Measurements from ENCODE around the gene IL1RAPL2.

Gene IL1RAPL2

DNA sequence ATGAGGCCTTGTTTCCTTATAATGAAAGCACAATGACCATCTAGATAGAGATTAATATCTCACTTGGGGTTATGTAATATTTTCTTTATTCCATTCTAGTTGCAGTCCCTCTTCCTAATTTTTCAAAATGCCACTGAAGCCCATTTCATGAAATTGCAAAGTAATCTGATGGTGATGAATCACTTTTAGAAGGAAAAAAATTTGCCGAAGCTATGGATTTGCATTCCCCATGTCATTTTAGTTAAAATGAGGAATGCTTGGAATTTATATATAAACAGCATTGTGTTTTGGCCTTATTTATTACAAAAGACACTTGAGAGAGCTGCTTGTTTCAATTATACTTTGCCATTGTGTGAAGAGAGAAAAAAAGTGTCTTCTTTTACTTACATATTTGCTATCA is 896.2 kb downstream of the IL1RAPL2 start:
- no peak for DNase-seq (ENCODE audit: low spot score)

DNA sequence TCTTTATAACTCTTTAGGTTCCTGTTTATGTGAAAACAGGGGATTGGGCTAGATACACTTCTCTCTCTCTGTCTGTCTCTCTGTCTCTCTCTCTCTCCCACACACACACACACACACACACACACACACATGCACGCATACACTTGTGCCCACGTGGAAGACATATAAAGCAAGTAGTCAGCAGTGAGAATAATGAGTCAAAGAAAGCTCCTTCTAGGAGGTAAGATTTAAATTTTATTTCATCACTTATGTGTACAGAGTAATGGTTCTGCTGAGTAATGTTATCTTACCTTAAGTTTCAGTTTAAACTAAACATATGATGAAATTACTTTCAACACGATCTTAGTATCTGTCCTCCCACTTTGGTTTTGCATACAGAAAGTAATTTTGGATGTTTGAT is 897.5 kb downstream of the IL1RAPL2 start:
- no peak for DNase-seq (ENCODE audit: low spot score)

DNA sequence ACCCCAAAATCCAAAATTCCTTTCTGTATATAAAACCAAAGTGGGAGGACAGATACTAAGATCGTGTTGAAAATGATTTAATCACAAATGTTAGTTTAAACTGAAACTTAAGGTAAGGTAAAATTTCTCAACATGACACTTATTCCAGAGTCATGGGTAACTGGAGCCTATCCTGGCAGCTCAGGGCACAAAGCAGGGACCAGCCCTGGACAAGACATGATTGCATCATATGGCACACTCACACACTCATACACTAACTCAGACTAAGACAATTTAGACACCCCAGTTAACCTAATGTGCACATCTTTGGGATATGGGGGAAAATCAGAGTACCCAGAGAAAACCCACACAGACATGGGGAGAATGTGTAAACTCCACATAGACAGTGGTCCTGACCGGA is 898.6 kb downstream of the IL1RAPL2 start:
- no peak for DNase-seq (ENCODE audit: low spot score)

DNA sequence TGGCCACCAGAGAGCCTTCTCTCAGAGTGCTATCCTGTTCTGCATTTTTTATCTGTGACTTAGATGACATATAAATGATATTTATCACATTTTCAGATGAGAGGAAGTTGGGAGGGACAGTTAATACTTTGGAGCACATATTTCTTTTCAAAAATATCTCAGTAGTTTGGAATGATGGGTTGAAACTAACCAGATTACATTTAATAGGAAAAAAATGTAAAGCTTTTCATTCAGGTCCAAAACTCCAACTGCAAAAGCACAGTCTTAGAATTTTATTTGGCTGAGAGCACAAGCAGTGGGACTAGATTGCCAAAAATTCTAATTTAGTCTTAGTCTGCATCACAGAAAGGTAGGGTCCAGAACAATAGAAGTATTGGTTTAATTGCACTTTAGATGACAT is 902.7 kb downstream of the IL1RAPL2 start:
- no peak for DNase-seq (ENCODE audit: low spot score)

DNA sequence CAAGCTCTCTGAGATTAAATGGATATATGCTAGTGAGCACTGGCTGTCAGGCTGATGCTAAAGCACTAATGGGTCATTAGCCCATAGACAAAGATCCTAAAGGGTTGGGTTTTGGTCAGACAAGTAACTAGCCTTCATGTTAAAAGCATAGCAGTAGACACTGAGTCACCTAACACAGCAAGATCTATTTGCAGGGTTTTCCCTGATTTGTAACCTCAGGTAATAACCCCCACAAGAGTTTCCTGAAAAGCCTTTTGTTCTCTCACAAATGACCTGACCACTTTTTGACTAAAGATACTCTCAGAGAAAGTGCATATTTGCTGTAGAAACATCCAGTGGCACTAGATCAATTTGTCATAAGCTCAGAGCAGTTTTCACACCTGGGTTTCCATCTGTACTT is 905.6 kb downstream of the IL1RAPL2 start:
- no peak for DNase-seq (ENCODE audit: low spot score)

DNA sequence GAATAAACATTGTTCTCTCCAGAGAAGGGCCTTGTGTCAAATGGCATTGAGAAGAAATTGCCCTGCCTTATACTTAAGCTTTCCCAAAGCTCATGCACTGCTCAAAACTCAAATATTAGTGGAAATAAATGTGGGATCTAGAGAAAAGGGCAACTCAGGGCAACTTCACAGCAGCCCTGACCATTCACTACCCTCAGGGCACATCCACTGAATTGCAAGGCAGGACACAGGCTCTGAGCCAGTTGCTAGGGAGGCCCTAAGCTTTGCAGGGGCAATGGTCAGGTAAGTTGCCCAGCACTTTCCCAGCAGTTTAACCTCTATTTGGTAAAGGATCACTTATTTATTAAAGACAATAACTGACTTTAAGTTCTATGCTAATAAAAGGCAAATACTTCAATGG is 909.8 kb downstream of the IL1RAPL2 start:
- DNase-seq (ENCODE audit: low spot score): no peak

DNA sequence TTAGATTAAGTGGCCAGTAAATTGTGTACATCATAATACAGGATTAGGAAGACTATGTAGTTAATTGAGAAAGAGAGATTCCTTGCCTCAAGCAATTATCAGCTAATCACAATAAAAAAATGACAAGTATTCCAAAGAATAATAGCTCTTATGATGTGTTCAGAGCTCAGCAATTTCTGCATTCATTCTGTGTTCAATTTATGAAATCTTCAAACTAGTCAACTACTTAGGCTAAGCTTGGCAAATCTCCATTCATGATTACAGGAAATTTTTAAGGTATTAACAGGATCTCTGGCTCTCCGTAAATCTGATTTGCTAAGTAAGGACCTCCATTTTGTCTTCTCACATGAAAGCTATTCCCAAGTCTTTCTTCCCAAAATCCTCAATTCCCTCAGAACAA is 911.4 kb downstream of the IL1RAPL2 start:
- no peak for DNase-seq (ENCODE audit: low spot score)

DNA sequence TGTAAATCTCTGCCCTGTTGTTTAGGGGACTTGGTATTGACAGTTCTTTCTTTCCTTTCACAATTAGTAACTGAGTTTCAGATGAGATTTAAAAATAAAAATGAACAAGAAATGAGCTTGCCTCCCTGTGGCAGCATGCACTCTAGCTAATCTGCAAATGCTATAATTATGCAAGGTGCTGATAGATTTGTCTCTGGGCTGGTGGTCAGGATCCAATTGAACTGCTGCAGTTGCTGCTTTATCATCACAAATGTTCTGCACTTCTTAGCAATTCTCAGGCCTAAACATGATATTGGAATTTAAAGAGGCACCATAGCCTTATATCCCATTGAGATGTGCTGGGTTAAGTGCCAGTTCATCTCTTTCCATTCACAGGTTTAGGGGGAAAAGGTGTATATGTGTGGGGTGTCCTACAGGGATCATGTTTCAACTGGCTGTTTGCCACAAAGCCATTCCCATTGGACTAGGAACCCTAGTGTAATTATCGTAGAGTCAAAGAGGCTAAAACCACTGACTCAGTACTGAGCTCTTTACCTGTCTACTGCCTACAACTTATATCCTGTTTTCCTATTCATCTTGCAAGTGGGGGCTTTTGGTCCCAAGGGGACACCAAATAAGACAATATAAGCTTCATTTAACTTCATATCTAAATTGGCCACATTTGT is 914.8 kb downstream of the IL1RAPL2 start:
- no peak for DNase-seq (ENCODE audit: low spot score)

DNA sequence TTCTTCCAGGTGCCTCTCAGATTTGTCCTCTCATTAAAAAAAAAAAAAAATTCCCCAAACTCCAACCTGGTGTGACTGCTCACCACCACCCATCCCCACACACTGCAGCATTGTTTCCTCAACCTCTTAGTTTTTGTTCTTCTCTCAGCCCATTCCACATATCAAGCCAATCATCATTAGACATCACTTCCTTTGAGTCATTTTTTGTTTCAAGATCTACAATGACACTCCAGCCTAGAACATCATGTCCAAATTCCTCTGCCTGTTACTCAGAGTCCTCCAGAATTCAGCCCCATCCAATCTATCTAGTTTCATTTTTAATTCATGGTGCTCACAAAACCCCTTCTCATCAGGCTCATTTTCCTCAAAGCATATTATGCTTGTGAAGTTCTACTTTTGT is 917.0 kb downstream of the IL1RAPL2 start:
- DNase-seq (ENCODE audit: low spot score): no peak

DNA sequence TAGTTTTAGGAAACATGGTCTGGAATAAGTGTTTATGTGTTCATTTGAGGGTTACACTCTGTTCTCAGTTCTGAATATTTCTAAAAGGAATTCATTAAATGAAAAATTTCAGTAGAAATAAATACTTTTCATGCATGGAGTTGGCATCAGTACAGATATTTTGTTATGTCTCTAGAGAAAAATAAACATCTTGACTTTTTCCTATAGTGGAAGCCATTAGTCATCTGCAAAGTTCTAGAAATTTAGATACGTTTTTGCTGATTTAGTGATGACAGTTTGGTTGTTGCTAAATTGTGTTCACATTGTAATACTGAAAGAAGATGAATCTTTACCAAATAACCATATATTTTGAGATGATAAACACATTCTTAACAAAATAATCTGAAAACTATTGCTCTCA is 922.7 kb downstream of the IL1RAPL2 start:
- DNase-seq (ENCODE audit: low spot score): no peak

DNA sequence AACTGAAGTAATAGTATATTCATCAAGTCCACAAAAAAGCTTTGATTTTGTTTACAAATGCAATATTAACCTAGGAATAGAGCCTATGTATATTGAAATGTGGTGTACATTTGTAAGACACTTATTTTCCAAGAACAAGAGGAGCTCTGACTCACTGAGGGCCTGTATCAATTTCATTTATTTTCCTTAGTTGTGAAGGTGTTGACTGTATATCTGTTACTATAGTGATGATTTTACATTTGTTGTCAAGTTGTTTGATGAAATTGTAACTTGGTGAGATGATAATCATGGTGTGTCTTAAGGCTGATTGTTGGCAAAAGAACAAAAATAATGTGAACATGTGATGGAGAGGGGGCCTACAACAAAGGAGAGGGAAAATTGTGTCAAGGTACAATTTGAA is 929.4 kb downstream of the IL1RAPL2 start:
- DNase-seq (ENCODE audit: low spot score): no peak

DNA sequence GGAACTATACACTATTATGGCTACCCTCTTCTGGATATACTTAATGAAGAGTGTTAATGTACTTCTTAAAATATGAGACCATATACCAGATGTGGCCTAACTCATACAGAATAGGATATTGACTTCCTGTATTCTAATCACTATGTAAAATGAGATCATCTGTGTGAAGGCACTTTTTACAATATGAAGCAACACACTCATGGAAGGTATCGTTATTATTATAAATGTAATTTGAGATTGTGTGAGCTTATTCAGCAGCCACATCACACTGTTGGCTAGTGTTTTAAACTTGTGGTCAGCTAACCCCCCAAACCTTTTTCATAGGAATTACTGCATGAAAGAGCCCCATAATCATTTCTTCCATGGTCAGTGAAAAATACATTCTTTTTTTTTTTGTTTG is 936.3 kb downstream of the IL1RAPL2 start:
- no peak for DNase-seq (ENCODE audit: low spot score)

DNA sequence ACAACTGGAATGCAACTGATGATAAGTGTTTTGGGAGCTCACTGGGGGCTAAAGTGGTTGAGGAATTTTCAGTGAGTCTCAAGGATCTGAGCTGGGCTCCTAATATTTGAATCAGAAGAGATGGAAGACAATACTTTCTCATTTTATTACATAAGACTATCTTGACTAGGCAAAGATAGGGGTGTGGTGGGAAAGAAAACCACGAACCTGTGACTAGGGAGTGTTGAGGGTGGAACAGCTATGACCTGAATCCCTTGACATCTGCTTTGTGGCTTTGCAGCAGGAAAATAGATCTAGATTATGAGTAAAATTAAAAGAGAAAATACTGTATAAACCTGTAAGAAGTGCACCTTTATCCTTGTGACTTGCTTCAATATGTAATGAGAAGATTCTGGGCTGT is 949.6 kb downstream of the IL1RAPL2 start:
- DNase-seq (ENCODE audit: low spot score): no peak

DNA sequence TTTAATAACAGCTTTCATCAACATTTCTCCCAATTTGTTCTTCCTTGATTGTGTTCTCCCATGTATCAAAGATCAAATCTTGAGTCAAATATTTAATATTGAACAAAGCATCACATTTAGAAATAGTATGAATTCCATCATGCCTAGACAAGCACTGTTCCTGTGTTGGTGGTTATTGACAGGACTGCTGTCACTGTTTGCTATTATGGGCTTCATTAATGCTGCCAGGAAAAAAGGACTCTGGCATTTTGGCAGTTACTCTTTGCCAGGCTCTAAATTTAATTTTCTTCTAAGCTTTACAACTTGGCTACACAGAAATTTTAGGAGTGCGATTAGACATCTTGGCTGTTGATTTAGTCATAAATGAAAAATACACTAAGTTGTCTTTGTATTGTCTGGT is 960.4 kb downstream of the IL1RAPL2 start:
- DNase-seq (ENCODE audit: low spot score): no peak

DNA sequence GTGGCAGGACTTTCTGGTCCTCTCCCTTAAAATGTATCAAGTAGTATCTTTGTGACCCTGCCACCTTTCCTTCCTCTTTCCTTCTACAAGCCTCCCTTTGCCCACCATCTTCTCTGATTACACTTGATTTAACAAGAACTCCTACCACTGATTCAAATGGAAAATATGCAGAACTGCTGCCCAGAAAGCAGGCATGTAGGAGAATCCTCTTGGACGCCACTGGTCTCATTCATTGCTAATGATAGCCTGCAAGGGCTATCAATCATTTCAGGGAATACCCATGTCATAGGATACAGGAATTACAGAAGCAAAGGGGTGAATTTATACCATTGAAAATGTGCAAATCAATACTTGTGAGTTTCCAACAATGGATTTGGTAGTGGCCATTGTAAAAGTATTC is 961.8 kb downstream of the IL1RAPL2 start:
- DNase-seq (ENCODE audit: low spot score): no peak

DNA sequence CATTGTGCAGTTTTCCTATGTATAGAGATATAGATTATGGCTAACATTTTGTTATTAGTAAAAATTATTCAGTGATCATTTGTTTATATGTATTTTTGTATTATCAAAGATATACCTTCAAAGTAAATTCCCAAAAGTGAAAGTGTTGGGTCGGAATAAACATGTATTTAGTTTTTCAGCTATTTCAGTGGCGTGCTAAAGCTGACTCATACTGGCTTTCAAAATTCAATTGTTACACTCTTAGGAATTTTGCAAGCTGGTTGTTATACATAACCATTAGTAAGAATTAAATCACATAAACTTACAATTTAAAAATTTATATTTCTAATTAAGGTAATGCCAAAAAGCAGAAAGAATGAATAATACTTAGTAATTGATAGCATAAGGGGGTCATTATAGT is 968.0 kb downstream of the IL1RAPL2 start:
- DNase-seq (ENCODE audit: low spot score): no peak

DNA sequence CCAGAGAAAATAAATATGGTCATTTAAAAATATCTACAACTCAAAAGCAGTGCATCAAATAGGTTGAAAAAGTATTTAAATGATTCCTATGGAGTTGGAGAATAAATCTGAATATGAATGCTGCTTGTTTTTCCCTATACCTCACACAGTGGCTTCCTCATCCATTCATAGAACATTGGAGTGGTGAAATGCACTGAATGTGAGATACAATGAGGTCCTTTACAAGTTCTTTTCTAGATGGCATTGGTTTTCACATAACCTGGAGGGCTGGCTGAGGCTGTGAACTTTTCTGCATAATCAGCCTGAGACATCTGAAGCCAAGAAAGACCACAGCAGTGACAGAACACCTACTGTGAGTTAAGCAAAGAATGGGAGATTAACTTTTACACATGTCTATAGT is 977.3 kb downstream of the IL1RAPL2 start:
- no peak for DNase-seq (ENCODE audit: low spot score)

DNA sequence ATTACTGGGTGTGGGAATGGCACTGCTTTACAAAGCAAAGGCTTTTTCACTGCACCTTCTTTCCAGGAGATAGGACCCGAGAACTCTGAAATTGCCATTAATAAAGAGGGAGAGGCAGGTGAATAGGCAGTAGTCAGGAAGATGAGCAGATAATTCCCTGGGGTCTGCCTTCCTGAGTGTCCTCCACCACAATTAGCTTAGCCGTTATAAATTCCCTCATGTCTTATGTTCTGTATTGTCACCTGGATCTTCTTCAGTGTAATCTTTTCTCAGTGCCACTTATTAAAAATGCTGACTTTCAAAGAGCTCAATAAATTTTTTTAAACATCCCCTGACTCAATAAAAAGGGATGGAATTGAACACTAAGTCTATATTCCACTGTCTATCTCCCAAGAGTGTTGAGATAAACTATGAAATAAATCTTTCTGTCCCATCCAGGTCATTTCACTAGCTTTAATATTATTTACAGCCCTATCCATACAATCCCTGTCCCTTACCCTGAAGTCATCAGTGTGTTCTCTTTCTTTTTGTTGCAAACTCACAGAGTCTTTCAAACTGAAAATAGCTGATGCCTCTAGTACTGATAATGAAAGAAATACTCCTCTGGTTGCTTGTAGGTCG is 984.2 kb downstream of the IL1RAPL2 start:
- DNase-seq (ENCODE audit: low spot score): no peak

DNA sequence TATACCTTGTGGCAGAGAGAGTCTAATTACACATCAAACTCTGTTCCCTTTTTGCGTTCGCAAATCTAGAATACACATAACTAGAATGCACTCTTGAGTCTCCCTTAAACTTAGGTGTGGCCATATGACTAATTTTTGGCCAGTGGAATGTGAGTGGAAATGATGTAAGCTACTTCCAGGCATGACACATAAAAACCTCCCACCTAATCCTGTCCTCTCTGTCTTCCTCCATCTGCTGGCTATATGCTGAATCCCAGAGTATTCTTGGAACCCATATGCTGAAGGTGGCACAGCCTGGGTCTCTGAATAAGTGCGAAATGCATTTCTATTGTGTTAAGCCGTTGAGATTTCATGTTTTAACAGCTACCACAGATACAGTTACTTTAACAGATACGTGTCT is 986.4 kb downstream of the IL1RAPL2 start:
- DNase-seq (ENCODE audit: low spot score): no peak

DNA sequence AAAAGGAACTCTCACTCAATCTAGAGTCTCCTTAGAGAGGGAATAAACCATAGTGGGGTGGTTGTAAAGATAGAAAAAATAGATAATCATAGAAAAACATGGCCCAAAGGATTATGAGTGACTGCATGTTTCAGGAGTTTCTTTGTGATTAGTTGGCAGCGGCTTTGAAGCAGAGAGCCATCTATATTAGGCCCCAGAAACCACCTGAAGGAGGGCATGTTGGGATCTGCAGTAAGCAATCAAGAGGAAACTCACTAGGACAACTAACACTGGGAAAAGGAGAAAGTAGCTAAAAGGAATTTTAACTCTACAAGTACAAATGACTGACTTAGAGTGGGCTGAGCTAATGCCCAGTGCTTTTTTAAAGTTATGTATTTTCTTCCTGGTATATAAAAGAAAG is 987.1 kb downstream of the IL1RAPL2 start:
- DNase-seq (ENCODE audit: low spot score): no peak

DNA sequence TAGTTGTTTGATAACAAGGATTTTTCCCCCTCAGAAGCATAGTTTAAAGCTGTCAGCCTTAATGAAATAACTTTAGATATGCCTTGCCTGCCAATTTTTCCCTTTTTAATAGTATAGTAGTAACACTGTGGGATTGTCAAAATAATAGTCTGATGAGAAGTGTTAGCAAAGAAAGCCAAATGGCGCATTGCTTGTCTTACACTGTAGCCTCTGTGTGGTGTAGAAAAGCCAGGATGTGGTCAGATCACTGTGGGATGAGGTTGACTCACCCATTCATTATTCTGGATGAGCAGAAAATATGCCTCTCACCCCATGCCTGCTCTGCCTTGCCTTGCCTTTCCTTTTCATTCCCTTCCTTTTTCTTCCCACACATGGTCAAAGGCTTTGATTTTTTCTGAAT is 998.5 kb downstream of the IL1RAPL2 start:
- no peak for DNase-seq (ENCODE audit: low spot score)

DNA sequence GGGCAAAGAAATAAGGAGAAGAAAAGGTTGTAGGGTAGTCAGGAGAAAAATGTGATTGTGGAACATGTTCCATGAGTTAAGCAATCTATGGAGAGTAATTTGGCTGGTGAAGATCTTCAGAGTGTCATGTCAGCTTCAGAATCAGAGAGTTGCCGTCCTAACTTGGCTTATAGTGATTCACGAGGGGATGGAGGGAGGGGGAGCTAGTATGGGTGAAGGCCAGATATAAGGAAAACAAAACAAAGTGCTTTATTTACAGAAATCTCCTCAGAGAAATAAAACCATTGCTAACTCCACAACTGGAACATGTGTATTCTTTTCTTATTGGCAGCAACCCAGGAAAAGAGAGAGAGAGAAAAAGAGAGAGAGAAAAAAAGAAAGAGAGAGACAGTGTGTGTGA is 999.9 kb downstream of the IL1RAPL2 start:
- no peak for DNase-seq (ENCODE audit: low spot score)

DNA sequence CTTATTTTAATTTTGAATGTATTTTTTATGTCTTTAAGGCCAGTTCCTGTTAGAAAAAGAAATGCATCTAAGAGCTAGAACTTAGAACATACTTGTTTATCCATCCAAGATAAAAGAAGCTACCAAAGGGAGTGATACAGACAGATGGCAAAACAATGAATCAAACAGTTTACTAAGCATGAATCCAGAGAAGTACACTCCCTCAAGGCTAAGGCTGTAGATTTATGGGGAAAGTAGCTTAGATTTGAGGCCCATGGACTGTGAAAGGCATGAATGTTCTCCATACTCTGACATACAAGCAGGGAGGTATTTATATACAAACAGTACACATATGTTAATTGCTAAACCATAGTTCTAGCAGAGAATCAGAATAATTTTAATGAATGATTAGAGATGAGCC is 1001.1 kb downstream of the IL1RAPL2 start:
- no peak for DNase-seq (ENCODE audit: low spot score)

DNA sequence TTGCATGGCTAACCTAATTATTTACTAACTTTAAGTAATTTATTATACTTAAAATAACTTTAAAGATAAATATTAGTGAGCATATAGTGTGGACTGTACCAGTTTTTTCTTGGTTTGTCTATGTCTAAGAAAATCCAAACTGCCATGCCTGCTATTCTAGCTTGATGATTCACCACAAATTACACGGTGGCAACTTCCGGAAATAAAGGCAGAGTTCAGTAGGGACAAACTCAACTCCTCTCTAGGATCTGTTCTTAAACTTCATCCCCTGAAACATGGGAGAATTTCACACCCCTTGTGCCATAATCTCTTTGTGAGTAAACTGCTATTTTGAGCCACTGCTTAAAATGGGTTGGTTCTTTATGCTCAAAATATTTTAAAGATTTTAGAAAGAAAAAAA is 1042.7 kb downstream of the IL1RAPL2 start:
- DNase-seq (ENCODE audit: low spot score): no peak
